GM19023 (cell line): Measurements from ENCODE around the gene NPM3.
"Not testable (repeated sequence)": the region's sequence is repeated elsewhere in the genome, so short reads cannot be mapped to it uniquely, and the experiment has no call there.

Experiments used
- ATAC-seq: cut with Tn5 transposase; IDR thresholded peaks from one replicate; pipeline ENCODE4 v1.9.1; 2021; ENCODE audit warnings: mild to moderate bottlenecking, moderate library complexity; ENCODE audit not compliant: unreplicated experiment

Gene NPM3

DNA sequence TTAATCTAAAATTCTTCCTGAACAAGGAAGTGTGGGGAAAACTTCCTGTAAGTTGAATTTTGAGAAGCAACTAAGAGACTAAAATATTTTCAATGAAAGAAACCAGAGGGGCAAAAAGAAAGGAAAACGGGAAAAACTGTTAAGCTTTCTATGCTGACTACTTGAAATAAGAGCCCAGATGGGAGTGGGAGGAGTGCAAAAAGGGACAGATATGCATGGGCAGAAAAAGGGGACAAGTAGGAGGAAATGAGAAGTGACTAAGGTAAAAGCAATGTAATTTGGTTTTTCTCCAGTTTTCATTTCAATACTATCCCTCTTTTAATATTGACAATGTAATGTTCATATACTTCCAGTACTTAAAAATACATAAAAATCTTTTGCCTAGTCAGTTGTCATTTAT, 23.9 kb upstream of the NPM3 start:
- no peak for ATAC-seq

DNA sequence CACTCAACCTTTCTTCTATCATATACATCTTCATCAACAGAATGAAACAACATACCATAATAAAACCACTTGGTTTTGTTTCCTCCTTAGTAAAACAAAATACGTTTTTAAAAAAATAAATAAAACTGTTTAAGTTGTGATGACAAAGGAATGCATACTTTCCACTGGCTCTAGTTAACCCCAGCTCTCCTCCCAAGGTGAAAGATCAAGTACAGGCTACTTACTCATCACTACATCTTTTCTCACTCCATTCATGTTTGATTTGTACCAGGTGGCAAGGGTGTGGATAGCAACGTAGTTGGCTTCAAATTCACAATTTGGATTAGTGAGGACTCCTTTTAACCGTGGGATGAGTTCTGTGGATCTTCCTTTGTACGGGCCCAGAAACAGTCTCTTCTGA, 20.3 kb upstream of the NPM3 start:
- no peak for ATAC-seq

DNA sequence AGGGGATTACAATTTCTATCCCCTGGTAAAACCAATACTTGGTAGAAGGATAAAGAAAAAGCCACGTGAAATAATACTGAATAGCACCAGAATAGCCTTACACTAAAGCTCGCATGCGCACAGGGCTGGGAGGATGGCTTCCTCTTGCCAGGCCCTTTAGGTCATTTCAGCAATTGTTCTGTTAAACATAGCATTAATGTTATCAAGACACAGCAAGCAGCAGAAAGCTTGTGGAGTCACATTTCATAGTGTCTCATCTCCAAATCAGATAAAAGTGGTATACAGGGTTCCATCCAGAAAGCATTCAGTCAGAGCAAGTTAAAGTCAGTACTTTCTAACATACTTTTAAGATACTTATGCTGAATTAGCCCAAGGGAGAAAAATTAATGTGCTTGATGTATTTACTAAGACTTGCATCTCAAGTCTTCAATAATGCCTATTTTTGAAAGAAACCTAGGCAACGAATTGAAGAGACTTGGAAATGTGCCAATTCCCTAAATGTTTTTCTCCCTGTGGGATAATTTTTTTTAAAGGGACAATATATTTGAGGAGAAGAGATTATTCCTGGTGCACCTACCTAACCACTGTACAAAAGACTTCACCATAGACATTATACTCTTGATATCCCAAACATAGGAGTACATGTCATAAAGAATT, 14.3 kb upstream of the NPM3 start:
- no peak for ATAC-seq

DNA sequence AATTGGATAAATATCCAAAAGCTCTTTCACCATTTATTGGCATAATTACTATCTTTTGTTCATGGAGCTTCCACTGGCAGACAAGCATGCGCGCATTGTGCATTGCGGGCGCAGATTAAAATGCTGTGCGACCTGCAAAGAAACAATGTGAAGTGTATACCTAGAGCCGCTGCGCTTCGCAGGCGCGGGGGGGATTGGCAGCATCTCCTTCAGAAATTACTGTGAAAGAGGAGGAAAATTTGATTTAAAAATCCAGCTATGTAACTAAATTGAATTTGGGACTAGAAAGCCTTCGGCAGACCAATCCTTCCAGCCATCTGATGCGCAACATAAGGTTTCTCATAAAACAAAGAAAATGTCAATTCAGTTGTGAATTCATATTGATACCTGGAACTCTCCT, 10.3 kb upstream of the NPM3 start:
- no peak for ATAC-seq

DNA sequence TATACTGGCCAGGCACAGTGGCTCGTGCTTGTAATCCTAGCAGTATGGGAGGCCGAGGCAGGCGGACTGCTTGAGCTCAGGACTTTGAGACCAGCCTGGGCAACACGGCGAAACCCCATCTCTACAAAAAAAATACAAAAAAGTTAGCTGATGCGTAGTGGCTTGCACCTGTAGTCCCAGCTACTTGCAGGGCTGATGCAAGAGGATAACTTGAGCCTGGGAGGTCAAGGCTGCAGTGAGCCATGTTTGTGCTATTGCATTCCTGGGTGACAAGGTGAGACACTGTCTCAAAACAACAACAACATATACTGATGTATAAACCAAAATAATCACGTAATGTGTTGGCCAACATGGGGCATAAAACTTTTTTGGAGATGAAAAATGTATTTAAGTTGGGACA, 6.4 kb upstream of the NPM3 start:
- ATAC-seq = no peak

DNA sequence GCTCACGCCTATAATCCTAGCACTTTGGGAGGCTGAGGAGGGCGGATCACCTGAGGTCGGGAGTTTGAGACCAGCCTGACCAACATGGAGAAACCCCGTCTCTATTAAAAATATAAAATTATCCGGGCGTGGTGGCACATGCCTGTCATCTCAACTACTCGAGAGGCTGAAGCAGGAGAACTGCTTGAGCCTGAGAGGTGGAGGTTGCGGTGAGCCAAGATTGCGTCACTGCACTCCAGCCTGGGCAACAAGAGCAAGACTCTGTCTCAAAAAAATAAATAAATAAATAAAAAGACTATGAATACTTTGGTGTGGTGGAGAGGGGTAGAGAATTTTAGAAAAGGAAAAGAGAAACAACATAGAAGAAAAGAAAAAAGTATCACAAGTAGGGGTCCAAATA, 6.0 kb upstream of the NPM3 start:
- ATAC-seq = not testable (repeated sequence)

DNA sequence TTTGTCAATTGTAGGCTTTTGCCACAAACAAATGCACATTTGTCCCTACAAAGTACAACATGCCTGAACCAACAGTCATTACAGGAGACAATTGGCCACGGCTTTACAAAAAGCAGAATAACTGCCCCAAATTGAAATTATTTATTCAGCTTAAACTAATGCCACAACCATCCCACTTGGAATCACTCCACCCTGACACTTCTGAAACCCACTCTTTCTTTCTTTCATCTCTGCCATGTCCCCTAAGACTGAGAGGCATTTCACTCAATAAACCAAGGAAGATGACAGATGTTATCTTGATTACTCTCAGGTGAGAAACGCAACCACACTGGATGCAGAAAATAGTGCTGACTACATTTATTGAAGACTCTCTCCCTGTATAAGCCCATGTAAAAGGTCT, 2.6 kb upstream of the NPM3 start:
- ATAC-seq = no peak

DNA sequence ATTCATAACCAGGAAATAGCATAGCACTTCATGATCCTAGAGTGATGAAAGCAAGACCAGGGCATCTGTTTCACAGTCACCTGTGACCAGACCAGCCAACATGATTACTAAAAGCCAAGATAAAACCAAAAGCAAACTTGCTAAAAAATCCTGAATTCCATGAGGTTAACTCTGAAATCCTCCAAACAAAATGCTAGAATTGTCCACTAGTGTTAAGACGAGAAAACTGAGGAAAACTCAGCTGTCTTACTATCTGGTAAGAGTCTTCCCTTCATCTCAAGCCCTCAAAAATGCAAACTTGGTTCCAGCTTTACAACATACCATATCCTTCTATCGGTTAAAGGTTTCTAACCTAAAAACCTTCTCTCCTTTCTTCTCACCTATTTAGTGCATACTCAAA, 1.3 kb upstream of the NPM3 start:
- ATAC-seq = no peak

DNA sequence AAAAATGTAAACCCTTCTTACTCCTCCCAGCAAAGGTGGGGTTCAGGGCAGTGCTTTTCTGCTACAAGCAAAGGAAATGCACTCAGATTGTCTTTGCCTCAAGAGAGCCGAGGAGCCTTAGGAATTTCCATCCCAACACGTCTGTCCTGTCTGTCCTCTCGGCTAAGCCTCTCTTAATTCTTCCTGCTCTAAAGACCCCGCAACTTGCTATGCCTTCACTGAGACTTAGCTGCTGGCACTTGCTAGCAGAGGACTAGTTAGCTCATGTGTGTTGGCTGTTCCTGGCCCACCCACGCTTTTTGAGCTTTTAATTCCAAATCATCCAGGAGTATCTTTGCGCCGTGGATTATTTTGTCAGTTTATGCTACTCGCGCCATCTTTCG, 481 bp upstream of the NPM3 start:
- ATAC-seq = no peak

DNA sequence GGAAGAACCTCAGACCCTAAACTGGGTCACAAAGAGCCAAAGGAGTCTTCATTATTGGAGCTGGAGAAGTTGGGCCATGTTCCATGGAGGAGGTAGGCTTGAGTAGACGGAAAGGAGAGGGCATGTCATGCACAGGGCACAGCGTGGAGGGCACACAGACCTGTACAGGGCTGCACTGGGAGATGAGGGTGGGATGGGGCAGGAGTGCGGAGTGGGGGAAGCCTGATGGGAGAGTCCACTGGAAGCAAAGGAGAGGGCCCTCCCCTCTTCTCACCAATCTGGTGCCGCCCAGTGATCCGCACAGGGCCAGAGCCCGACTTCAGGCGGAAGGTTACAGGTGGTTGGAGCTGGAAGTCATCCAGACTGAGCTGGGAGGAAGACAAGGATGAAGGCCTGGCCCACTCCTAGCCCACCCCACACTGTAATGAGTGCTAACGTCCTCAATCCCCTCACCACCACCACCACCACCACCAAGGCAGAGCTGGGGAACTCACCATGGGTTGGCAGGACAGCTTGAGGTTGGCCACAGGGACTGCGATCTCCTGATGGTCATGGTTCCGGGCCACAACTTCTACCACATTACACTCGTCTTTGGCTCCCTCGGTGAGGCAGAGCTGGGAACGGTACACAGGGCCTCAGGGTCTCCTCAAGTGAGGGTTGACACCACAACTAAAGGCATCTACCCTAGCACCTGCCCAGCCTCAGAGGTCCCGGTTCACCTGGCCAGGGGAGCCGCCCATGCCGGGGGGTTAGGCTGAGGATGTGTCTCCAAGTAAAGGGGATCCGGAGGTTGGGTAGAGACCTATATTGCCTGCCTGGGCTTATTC, 1.0 kb downstream of the NPM3 start:
- no peak for ATAC-seq

DNA sequence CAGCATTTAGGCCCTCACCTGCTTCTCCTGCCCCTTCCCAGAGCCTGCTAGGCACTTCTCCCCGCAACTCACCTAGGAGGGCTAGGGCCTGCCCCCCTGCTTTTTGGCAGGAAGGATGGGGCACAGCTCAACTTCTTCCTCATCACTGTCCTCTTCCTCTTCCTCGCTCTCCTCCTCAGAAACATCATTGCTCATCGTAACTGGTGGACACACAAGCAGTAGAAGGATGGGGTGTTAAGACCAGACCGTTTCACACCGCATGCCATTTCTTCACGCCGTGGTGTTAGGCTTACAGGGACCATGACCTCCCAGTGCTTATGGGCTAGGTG, 1.6 kb downstream of the NPM3 start:
- no peak for ATAC-seq

DNA sequence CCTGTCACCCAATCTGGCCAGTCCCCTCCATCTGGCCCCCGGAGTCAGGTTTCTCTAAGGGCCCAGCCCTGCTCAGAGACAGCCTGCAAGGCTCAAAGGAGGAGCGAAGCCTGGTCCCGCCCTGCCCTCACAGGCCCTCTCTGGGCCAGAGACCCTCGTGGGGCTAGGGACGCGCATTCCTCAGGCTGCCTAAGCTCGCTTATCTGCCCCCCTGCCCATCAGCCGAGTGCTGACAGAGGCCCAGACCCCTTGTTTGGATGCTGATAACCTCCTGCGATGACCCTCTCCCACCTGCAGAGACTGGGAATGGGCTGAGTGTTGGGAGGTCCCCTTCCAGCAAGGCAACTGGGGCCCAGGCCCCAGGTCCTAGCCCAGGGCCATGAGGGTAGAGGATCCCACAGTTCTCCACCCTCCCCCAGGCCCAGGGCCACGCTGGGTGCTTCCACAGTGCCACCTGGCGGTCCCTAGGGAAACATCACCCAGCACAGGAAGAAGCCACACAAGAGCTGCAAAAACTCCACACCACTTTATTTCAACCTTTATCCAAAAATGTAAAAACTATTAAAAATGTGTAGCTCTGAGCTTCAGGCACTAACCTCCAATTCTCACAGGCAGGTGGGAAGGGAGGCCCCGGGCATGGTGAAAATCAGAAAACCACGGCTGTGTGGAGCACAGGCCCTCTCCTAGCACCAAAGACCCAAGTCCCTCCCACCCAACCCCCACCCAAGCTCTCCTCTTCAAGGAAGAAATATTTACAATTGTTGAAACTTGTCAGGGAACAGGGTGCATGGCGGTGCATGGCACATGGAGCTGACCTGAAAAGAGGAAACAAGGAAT, 2.2 kb downstream of the NPM3 start:
- ATAC-seq = no peak

DNA sequence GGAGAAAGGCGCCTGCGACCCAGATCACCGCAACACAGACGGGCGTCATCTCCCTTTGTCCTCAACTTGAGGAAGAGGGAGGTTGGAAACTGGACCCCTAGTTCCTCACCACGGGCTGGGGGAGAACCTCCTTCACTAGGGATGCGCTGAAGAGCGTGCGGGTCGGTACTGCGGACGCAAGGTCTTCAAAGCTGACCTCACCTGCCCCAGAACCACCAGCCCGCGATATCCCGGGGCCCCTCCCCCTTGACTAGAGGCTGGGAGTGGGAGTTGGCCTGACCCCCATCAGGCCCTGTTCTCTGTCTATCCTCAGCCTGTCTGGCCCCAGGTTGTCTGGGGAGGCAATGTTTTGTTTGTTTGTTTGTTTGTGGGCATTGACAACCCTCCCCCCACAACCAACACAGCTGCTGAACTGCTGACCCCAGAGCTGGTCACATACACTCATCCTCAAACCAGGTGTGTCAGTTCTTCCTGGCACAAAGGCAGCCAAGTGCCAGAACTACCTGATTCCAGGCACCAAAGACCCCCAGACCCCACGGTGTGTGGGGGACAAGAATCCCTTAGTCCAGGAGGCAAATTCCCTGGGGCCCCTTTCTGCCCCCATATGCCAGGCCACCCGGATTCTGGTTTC, 2.9 kb downstream of the NPM3 start:
- ATAC-seq = no peak

DNA sequence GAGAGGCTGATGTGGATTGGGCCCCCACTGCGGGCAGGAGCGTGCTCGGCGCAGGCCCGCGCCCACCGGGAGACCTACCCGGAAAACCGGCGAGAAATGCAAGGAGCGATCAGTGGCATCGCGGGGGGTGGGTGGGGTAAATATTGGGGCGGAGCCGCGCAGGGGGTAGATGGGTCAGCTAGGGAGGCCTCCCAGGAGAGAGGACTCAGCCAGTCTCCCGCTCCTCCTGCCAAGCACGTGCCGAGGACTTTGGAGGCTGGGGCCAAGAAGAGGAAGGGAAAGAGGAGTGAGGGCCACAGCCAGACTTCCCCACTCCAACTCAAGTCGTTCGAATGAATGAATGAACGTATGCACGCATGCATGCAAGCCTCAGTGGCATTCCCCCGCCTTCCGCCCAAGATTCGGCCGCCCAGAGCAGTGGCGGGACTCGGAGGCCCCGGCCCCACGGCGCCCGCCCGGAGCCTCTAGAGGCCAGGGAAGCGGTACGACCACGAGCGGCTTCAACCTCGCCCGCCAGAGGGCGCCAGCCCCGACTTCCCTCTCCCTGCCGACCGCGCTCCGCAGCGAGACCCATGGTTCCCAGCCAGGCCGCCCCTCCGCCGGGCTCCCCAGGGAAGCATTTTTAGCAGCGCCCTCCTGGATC, 3.6 kb downstream of the NPM3 start:
- peak; percentile 44 for ATAC-seq

DNA sequence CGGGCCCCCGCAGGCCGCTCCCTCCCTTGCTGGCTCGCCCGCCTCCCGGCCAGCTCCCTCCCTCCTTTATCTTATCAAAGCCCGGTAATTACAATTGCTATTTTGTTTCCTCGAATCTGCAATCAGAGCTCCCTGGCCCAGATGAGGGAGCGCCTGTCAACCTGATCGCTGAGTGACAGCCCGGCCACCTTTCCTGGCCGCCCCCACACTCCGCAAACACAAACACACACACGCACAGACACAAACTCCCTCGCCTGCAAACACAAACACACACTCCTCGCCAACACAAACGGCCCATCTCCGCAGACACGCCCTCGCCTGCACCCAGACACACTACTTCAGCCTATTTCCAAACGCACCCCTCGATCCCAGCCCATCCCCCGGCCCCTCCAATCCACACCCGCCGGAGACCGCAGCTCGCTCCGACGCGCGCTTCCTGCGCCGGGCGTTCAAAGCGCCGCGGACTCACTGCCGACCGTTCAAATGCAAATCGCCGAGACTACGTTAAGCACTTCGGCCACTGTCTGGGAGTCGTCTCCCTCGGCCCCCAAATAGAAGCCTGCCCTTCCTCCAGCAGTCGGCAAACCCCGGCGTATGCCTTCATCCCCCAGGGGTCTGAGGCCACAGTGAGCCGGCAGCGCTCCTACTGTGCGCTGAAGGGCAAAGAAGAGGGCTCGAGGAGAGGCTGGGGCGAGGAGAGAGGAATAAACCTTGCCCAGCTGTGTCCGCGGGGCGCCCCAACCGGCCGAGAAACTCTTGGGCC, 4.3 kb downstream of the NPM3 start:
- no peak for ATAC-seq

DNA sequence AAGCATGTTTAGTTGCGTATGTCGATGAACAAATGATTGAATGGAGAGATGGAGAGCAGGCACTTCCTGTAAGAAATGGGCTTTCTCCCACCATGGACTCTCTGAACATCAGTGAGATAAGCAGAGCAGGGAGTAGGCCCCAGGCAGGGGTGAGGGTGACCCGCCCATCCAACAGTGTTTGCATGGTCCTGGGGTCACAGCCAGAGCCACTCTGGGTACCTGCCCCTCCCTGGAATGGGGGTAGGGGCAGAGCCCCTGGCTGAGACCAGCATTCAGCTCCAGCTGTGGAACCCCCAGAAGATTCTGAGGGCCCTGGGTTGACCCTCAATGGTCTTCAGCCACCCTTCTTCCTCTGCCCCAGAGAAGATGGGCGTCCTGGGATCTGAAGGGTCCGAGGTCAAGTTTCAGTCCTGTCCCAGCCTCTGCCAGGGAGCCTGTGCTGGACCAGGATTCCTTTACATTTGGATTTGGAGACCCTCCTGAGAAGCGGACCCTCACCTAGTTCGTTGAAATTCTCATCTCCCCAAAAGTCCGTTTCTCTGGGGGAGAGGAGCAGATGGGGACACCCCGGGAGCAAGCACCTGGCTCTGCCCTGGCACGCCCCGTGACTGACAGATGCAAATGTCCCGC, 5.0 kb downstream of the NPM3 start:
- ATAC-seq = no peak

DNA sequence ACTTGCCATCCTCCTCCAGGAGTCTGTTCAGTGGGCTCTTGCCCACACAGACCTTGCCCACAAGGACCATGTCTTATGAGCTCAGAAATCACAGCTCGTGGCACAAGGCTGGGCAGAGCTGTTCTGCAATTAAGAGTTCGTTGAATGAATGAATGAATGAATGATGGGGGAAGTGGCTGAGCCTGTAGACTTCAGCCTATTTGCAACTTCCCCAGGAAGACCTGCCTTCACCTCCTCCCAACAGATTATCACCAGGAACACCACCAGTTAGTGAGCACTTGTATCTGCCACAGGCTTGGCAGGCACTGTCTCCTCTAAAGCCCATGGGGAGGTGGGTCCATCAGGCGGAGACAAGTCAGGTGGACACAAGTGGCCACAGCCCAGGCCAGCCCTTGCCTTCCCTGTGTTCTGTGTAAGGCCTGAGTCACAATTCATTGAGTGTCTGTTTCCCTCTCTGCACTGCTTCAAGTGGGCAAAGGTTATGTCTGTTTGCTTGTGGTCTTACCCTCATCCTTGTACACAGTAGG, 5.6 kb downstream of the NPM3 start:
- ATAC-seq = no peak

DNA sequence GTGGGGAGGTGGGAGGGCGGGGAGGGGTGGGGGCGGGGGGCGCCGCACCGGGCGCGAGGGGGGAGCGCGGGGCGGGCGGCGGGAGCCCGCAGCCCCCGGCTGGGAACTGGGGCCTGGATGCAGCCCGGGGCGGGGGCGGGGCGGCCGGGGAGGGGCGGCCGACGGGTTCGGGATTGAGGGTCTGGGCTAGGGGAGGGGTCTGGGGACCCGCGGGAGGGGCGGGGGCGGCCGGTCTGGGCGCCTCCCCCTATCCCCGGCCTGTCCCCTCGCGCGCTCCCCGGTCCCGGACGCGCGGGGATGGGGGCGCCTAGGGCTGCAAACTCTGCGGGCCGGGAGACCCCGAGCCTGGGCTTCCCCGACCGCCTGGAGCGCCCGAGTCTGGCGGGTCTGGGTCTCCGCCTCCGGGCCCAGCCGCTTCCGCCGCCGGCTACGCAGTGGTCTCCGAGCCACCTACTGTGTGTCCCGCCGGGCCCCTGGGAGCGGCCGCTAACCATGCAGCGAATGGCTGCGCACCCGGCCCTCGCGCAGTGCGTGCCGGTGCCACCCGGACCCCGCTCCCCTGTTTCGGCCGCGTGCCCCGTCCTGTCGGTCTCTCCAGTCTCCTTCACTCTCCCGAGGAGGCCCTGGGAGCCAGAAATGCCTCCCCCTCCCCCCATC, 7.0 kb downstream of the NPM3 start:
- ATAC-seq = no peak
